ENCODE data around the gene C22orf42.
A peak's percentile ranks its signal among the peaks of the same experiment; 100 is the strongest.
"Not testable (repeated sequence)": the region's sequence is repeated elsewhere in the genome, so short reads cannot be mapped to it uniquely, and the experiment has no call there.

Gene C22orf42

DNA sequence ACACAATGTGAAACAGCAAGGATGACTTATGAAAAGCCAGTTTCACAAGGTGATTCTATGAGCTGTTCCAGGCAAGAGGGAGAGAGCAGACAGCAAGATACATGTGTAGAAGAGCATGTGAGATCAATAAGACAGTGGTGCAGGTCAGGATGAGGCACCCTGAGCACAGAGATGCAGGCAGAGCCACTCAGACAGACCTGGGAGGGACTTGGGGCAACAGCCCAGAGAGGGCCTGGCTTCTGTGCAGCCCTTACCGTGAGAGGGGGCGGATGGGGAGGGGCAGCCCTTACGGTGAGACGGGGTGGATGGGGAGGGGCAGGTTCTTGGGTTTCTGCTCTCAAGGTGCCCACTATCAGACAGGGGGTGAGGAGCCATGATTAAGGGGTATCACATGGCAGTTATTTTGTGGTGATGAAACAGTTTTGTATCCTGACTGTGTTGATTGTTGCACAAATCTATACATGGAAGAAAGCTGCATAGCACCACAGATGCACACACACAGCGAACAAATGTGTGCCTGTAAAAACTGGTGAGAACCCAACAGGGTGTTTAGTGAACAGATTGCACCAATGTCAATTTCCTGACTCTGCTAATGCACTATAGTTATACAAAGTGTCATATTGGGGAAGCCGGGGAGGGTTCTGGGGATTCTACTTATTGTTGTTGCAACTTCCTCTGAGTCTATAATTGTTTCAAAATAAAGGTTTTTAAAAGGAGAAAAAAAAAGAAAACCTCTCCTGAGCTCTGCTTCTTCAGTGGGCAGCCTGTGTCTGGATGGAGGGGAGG lies 5.2 kb upstream of the C22orf42 start:
- no peak overlapping the region for H3K27ac ChIP-seq
- TF ChIP-seq CTCF (IDR thresholded peaks at IDR 0.05) (no peak), ZFX (IDR thresholded peaks at IDR 0.05; ENCODE audit: borderline replicate concordance) (no peak)

DNA sequence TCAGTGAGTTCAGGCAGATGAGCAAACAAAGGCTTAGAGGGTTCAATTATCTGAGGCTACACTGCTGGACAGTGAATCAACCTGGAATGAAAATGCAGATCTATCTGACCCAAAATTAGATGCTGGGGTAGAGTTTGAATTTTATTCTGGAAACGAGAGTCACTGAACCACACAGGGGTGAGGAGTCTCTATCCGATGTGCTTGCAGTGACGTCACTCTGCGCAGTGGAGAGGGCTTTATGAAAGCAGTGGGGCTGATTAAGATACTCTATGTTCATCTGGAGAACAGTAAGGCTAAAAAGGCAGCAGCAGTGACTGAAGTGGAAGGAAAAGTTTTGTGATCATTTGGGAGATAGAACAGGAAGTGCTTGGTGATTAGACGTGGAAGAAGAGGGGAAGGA lies 1.3 kb upstream of the C22orf42 start:
- H3K27ac ChIP-seq = not testable (repeated sequence)

DNA sequence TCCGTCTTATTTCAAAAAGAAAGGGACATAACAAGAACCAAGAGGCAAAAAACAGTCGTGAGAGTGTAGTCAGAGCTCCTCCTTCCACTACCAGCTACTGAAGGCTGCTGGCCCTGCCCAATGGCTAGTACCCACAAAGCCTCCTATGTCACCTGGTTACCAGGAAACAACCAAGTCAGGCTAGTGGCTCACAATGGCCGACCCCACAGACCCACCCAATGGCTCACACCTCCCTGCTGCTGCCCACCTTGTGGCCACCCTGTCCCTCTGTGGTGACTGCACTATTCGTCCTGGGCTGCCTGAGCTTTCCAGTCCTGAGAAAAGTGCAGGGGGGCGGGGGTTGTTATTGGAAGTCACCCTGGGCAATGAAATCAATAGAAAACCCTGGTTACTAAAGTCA lies 1.5 kb downstream of the C22orf42 start:
- not testable (repeated sequence) for H3K27ac ChIP-seq

DNA sequence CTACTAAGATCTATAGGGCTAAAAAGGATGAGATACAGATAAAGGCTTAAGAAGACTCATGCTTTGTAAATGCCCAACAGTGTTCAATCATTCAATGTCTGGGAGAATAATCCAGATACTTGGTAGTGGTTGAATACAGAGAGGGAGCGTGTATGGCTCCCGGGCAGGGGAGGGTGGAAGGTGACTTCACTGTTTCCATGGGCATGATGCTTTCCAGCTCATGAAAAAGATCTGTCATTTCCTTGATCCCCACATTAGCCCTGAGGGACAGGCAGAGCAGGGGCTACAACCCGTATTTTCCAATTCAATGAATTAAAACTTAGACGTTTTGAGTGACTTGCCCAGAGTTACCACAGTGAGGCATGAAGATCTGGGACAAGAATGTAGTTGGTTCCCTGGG lies 4.4 kb downstream of the C22orf42 start:
- not testable (repeated sequence) for H3K27ac ChIP-seq

DNA sequence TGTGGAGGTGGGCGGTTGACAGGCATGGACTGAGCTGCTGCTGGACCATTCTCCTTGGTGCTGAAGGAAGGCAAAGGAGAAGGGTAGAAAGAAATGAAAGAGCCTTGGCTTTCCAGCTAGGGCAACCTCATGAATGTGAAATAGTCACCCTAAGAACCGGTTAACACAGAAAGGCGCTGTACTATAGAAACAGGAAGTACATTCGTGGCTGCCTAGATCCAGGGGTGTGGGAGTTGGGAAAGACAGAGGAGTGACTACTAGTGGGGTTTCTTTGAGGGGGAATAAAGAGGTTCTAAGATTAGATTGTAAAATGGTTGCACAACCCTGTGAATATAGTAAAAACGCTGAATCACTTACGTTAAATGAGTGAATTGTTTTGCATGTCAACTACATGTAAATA lies 7.5 kb downstream of the C22orf42 start:
- not testable (repeated sequence) for H3K27ac ChIP-seq

DNA sequence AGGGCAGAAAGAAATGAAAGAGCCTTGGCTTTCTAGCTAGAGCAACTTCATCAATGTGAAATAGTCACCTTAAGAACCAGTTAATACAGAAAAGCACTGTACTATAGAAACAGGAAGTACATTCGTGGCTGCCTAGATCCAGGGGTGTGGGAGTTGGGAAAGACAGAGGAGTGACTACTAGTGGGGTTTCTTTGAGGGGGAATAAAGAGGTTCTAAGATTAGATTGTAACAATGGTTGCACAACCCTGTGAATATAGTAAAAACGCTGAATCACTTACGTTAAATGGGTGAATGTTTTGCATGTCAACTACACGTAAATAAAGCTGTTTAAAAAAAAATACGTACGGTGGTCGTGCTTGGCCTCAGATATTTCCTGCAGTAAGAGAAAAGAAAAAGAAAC lies 8.5 kb downstream of the C22orf42 start:
- H3K27ac ChIP-seq = not testable (repeated sequence)

DNA sequence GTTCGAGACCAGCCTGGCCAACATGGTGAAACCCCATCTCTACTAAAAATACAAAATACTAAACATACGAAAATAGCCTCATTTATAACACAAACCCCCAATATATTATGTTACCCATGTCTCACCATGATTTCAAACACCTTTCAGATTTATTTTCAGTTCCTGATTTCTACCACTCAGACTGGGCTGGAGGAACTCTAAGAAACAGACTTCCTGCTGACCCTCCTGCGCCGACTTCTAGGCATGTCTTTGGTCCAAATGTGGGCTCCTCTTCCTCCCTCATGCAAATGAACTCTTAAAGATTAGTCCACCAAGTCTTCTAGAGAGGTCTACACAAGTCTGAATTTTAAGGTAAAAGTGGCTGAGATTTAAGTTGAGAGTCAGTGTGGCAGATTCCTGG lies 10.7 kb downstream of the C22orf42 start:
- H3K27ac ChIP-seq = not testable (repeated sequence)

DNA sequence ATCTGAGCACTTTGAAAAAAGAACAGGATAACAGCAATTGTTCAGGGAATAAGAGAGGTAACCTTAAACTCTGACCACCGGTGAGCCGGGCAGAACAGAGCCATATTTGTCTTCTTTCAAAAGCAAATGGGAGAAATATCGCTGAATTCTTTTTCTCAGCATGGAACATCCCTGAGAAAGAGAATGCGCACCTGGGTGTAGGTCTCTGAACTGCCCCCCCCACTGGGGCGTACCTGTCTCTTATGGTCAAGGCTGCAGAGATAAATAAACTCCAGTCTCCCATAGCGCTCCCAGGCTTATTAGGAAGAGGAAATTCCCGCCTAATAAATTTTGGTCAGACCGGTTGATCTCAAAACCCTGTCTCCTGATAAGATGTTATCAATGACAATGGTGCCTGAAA lies 12.0 kb downstream of the C22orf42 start:
- not testable (repeated sequence) for H3K27ac ChIP-seq

GRCh38 chr22:32144496-32145274 lies 14.4 kb downstream of the C22orf42 start:
- TF ChIP-seq ZFX (IDR thresholded peaks at IDR 0.05; ENCODE audit: borderline replicate concordance) (no peak), CTCF (IDR thresholded peaks at IDR 0.05) (no peak)
- no peak overlapping the region for H3K27ac ChIP-seq

DNA sequence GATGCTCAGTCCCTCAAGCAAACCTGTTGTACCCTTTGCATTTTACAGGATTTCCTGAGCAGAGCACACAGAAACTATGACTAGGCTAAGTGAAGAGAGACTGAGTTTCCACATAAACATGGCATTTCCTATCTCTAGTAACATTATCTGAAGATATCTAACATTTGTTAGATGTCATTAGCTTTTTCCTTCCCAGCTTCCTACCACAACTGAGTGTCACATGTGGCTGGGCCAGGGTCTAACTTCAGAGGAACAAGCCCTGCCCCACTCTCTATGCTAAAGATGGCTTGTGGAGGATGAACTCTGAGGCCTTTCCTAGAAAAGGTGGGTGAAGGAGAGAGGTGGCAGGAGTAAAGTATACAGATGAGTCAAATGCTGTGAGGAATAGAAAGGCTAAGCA lies 16.5 kb downstream of the C22orf42 start:
- H3K27ac ChIP-seq = no peak overlapping the region
- TF ChIP-seq CTCF (IDR thresholded peaks at IDR 0.05) = no peak
- no peak for TF ChIP-seq ZFX (IDR thresholded peaks at IDR 0.05; ENCODE audit: borderline replicate concordance)

GRCh38 chr22:32140688-32141087 lies 18.4 kb downstream of the C22orf42 start:
- not testable (repeated sequence) for H3K27ac ChIP-seq
- peak; percentile 42 for TF ChIP-seq CTCF (IDR thresholded peaks at IDR 0.05)

GRCh38 chr22:32138576-32138975 lies 20.5 kb downstream of the C22orf42 start:
- not testable (repeated sequence) for H3K27ac ChIP-seq

GRCh38 chr22:32137731-32138324 lies 21.3 kb downstream of the C22orf42 start:
- H3K27ac ChIP-seq = peak overlapping the region; percentile 43

- not testable (repeated sequence) for H3K27ac ChIP-seq
Observed at GRCh38 chr22:32136881-32137280, 22.2 kb downstream of the C22orf42 start.

GRCh38 chr22:32135958-32136357 lies 23.1 kb downstream of the C22orf42 start:
- not testable (repeated sequence) for H3K27ac ChIP-seq

- not testable (repeated sequence) for H3K27ac ChIP-seq
Observed at GRCh38 chr22:32134796-32135195, 24.3 kb downstream of the C22orf42 start.
